VCaP (cell line): ENCODE measurements around the gene CCND1.
"Not testable (repeated sequence)": the region's sequence is repeated elsewhere in the genome, so short reads cannot be mapped to it uniquely, and the experiment has no call there.

Experiments
- H3K27ac ChIP-seq: fragments of 450-650 bp; 2 replicates; pipeline ENCODE4 v1.5.1; 2017
- TF ChIP-seq, protein P1 (sequence below): fragments of 450-650 bp; conservative IDR thresholded peaks from 2 replicates; pipeline ENCODE4 v1.5.1; 2017; ENCODE audit warnings: mild to moderate bottlenecking, moderate library complexity

Gene CCND1

DNA sequence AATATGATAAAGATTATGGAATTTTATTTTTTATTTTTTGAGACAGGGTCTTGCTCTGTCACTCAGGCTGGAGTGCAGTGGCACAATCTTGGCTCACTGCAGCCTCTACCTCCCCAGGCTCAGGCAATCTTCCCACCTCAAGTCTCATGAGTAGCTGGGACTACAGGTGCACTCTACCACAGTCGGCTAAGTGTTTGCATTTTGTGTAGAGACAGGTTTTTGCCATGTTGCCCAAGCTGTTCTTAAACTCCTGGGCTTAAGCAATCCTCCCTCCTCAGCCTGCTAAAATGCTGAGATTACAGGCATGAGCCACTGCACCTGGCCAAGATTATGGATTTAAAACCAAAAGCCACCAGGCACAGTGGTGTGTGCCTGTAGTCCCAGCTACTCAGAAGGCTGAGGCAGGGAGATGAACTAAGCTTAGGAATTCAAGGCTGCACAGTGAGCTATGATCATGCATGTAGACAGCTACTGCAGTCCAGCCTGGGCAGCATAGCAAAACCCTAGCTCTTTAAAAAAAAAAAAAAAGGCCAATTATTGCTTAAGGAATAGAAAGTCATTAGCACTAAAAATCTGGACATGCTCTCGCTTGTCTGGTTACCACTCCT lies 20.2 kb upstream of the CCND1 start:
- H3K27ac ChIP-seq = no peak overlapping the region
- TF ChIP-seq, protein P1, sequence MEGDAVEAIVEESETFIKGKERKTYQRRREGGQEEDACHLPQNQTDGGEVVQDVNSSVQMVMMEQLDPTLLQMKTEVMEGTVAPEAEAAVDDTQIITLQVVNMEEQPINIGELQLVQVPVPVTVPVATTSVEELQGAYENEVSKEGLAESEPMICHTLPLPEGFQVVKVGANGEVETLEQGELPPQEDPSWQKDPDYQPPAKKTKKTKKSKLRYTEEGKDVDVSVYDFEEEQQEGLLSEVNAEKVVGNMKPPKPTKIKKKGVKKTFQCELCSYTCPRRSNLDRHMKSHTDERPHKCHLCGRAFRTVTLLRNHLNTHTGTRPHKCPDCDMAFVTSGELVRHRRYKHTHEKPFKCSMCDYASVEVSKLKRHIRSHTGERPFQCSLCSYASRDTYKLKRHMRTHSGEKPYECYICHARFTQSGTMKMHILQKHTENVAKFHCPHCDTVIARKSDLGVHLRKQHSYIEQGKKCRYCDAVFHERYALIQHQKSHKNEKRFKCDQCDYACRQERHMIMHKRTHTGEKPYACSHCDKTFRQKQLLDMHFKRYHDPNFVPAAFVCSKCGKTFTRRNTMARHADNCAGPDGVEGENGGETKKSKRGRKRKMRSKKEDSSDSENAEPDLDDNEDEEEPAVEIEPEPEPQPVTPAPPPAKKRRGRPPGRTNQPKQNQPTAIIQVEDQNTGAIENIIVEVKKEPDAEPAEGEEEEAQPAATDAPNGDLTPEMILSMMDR = no peak

DNA sequence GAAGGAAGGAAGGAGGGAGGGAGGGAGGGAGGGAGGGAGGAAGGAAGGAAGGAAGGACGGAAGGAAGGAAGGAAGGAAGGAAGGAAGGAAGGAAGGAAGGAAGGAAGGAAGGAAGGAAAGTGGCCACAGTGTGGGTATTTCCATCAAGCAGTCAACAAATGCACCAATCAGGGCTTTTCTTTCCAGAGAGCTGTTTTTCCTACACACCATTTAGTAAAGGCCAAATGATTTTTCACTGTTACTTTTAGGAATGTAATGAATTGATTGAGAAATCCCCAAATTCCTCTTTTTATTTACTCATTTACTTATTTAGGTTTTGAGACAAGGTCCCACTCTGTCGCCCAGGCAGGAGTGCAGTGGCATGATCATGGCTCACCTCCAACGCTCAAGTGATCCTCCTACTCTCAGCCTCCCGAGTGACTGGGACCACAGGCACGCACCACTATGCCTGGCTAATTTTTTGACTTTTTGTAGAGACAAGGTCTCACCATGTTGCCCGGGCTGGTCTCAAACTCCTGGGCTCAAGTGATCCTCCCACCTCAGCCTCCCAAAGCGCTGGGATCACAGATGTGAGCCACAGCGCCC lies 18.8 kb upstream of the CCND1 start:
- H3K27ac ChIP-seq = not testable (repeated sequence)

DNA sequence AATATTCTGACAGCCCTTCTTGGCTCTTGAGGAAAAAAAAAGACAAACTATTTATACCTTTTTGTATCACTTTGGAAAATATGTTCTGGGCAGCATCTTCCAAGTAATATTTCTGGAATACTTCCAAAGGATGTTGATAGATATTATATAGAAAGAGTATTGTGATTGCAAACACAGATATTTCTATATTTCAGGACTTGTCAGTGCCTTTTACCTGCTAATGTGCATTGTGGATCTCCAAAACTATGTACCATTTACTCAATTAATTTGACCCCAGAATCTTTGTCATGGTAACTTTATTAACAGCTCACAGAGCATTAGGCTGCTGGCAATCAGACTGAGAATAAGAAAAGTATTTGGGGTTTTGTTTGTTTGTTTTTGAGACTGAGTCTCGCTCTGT lies 16.7 kb upstream of the CCND1 start:
- H3K27ac ChIP-seq = no peak overlapping the region
- TF ChIP-seq, protein P1 = no peak

DNA sequence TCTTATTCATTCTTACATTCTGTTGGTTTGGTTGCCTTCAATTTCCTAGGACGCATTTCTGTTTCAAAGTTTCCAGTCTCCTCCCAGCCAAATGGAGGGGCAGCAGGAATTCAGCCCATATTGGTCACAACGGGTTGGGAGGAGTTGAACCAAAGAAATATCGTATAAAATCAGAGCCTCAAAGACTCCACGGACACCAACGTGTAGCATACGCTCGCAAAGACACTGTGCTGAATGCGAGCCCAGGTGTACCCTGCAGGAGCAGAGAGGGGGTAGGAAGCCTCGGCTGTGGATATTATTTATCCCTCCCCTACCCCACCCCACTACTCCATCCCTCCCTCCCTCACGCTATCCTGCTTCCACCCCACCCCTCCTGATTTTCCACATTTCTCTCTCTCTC lies 15.5 kb upstream of the CCND1 start:
- no peak overlapping the region for H3K27ac ChIP-seq
- TF ChIP-seq, protein P1 = no peak

DNA sequence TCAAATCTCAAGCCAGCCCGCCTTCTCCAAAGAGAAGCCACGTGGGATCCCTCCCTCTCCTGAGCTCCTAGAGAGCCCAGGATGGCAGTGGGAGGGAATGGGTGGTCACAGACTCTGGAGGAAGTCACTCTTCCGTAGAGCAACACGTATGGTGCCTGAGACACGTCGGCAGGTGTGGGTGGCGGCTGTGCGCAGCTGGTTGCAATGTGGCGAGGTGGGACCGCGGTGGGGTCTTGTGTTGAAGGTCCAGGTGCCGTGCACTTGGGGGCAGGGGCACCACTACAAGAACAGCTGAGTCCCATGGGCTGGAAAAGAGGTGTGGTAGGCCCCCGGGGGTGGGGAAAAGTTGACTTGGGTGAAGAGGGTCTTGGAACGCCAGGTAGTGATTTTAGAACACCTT lies 13.4 kb upstream of the CCND1 start:
- H3K27ac ChIP-seq = no peak overlapping the region
- TF ChIP-seq, protein P1 = no peak

DNA sequence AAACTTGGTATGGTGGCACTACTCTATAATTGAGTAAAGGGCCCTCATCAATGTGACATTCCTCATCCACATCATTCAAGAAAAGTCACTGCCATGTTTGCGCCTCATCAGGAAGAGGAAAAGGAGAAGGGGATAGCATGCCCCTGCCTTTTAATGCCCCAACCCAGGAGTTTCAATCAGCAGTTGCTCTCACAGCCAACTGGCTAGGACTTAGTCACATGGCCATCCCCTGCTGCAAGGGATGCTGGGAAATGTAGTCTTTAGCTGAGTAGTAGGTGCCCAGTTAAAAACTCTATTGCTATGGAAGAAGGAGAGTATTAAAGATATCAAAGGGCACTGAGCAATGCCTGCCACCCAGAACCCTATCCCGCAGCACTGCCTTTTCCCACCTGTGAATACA lies 10.9 kb upstream of the CCND1 start:
- TF ChIP-seq, protein P1 = no peak
- H3K27ac ChIP-seq = no peak overlapping the region

DNA sequence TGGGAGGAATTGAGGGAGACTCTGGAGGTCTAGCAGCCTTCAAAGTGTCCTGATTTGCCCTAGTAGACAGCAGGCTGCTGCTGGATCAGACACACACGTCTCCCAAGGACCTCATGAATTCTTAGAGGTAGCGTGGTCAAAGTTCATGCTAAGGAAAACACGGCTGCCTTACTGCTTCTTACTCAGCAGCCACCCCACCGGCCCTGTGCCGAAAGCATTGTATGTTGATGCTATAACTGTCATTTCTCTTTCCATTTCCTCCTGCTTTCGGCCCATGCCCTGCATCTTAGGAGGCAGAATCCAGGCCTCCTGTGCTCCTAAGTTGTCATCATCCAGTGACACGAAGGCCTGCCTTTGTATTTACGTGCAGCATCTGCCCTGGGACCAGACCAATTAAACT lies 10.5 kb upstream of the CCND1 start:
- no peak overlapping the region for H3K27ac ChIP-seq
- TF ChIP-seq, protein P1 = no peak

DNA sequence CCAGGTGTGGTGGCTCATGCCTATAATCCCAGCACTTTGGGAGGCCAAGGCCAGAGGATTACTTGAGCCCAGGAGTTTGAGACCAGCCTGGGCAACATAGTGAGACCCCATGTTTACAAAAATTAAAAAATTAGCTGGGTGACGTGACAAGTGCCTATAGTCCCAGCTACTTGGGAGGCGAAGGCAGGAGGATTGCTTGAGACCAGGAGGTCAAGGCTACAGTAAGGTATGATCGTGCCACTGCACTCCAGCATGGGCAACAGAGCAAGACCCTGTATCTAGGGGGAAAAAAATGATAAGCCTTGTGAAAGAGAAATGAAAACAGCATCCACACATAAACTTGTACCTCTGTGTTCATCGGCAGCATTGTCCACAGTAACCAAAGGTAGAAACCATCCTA lies 8.1 kb upstream of the CCND1 start:
- TF ChIP-seq, protein P1 = no peak
- H3K27ac ChIP-seq = no peak overlapping the region
